BE2C (cell line): ENCODE data around the gene TMEM154.

ENCODE experiments used
- DNase-seq: peaks from one replicate; pipeline ENCODE4 v3.0.0-alpha.2; 2020
- H3K27me3 ChIP-seq: fragments of 250-450 bp; sonication (Bioruptor Pico); 2 replicates; pipeline ENCODE4 v1.5.1; 2020; ENCODE audit warnings: mild to moderate bottlenecking
- H3K36me3 ChIP-seq: fragments of 250-450 bp; sonication (Bioruptor Pico); 2 replicates; pipeline ENCODE4 v1.5.1; 2020; ENCODE audit warnings: mild to moderate bottlenecking
- H3K4me1 ChIP-seq: fragments of 250-450 bp; sonication (Bioruptor Pico); 2 replicates; pipeline ENCODE4 v1.5.1; 2020
- H3K4me3 ChIP-seq: 2 replicates; pipeline ENCODE4 v1.5.1; 2011; ENCODE audit warnings: low read depth, low read length
- H3K9me3 ChIP-seq: fragments of 250-450 bp; sonication (Bioruptor Pico); 2 replicates; pipeline ENCODE4 v1.5.1; 2020
- CTCF ChIP-seq: IDR thresholded peaks from 2 replicates; pipeline ENCODE4 v1.5.1; 2012; ENCODE audit warnings: mild to moderate bottlenecking, low read depth, low read length

Gene TMEM154

GRCh38 chr4:152577708-152578396 is 101.9 kb downstream of the TMEM154 start:
- DNase-seq, result no peak
- Histone ChIP-seq H3K36me3 (no peaks in the 10 kb centered on the region), H3K9me3 (no peaks in the 10 kb centered on the region), H3K27me3 (no peaks in the 10 kb centered on the region), H3K4me3 (no peak overlapping the region), H3K4me1 (no peaks in the 10 kb centered on the region)
- TF ChIP-seq CTCF, result no peak

GRCh38 chr4:152575533-152575932 is 104.3 kb downstream of the TMEM154 start:
- Histone ChIP-seq H3K27me3 (no peaks in the 10 kb centered on the region), H3K4me3 (no peak overlapping the region), H3K36me3 (no peaks in the 10 kb centered on the region), H3K9me3 (no peaks in the 10 kb centered on the region), H3K4me1 (no peaks in the 10 kb centered on the region)
- DNase-seq, result no peak
- TF ChIP-seq CTCF, result no peak

- Histone ChIP-seq H3K4me1 (no peaks in the 10 kb centered on the region), H3K4me3 (no peak overlapping the region), H3K27me3 (no peaks in the 10 kb centered on the region), H3K9me3 (no peaks in the 10 kb centered on the region), H3K36me3 (no peaks in the 10 kb centered on the region)
- no peak for DNase-seq
- no peak for TF ChIP-seq CTCF
Measured at GRCh38 chr4:152573861-152574260, 105.9 kb downstream of the TMEM154 start.

GRCh38 chr4:152572417-152573086 is 107.2 kb downstream of the TMEM154 start:
- H3K36me3 ChIP-seq, result no peaks in the 10 kb centered on the region
- DNase-seq, result no peak
- no peaks in the 10 kb centered on the region for H3K4me1 ChIP-seq
- no peaks in the 10 kb centered on the region for H3K9me3 ChIP-seq
- TF ChIP-seq CTCF, result no peak
- H3K4me3 ChIP-seq, result no peak overlapping the region
- no peaks in the 10 kb centered on the region for H3K27me3 ChIP-seq

- Histone ChIP-seq H3K36me3 (no peaks in the 10 kb centered on the region), H3K27me3 (no peaks in the 10 kb centered on the region), H3K9me3 (no peaks in the 10 kb centered on the region), H3K4me1 (no peaks in the 10 kb centered on the region), H3K4me3 (no peak overlapping the region)
- DNase-seq, result no peak
- no peak for TF ChIP-seq CTCF
Measured at GRCh38 chr4:152571770-152572169, 108.0 kb downstream of the TMEM154 start.

GRCh38 chr4:152571296-152571695 is 108.5 kb downstream of the TMEM154 start:
- no peak for TF ChIP-seq CTCF
- Histone ChIP-seq H3K4me3 (no peak overlapping the region), H3K27me3 (no peaks in the 10 kb centered on the region), H3K4me1 (no peaks in the 10 kb centered on the region), H3K36me3 (no peaks in the 10 kb centered on the region), H3K9me3 (no peaks in the 10 kb centered on the region)
- no peak for DNase-seq
